ENCODE data around the gene ZCCHC7.

The ZCCHC7 gene

GRCh38 chr9:37405350-37405749, 285.0 kb downstream of the ZCCHC7 start:
- DNase-seq, result no peak

- DNase-seq, result no peak
Measured at GRCh38 chr9:37405764-37406380, 285.5 kb downstream of the ZCCHC7 start.

- no peak for DNase-seq
Measured at GRCh38 chr9:37406603-37407401, 286.4 kb downstream of the ZCCHC7 start.

GRCh38 chr9:37407468-37407867, 287.1 kb downstream of the ZCCHC7 start:
- no peak for DNase-seq
